Tibial nerve (tissue), 4 donors: Measurements from ENCODE around the gene PLPPR3. TPM values are rescaled to one million over a fixed set of nuclear protein-coding genes. Genes with fewer than 3 reads are reported as not detected.
"Not testable (repeated sequence)": the region's sequence is repeated elsewhere in the genome, so short reads cannot be mapped to it uniquely, and the experiment has no call there.

Experiments
- DNase-seq, 2 donors: peaks; one replicate each; pipeline ENCODE4 v3.0.0-alpha.2; 2019; ENCODE audit warnings: low spot score in 2 of 2
- H3K27ac ChIP-seq, 4 donors: fragments of 200-600 bp; sonication (generic) in 3 of 4; one replicate each; pipeline ENCODE4 v1.5.1; 2017 to 2019; ENCODE audit warnings: mild to moderate bottlenecking in 1 of 4
- H3K27me3 ChIP-seq, 2 donors: fragments of 200-600 bp; sonication (generic) in 1 of 2; one replicate each; pipeline versions ENCODE4 v1.5.1 to v1.6.0; 2017 to 2019
- H3K36me3 ChIP-seq, 3 donors: fragments of 200-600 bp; sonication (generic); one replicate each; pipeline ENCODE4 v1.5.1; 2018 to 2019
- H3K4me1 ChIP-seq, 4 donors: fragments of 200-600 bp; sonication (generic) in 3 of 4; one replicate each; pipeline ENCODE4 v1.5.1; 2017 to 2019
- H3K4me3 ChIP-seq, 4 donors: fragments of 200-600 bp; sonication (generic) in 3 of 4; one replicate each; pipeline ENCODE4 v1.5.1; 2017 to 2019; ENCODE audit warnings: mild to moderate bottlenecking in 1 of 4, moderate library complexity in 1 of 4
- H3K9me3 ChIP-seq, 4 donors: fragments of 200-600 bp; sonication (generic) in 3 of 4; one replicate each; pipeline ENCODE4 v1.5.1; 2017 to 2019
- CTCF ChIP-seq, 5 experiments: fragments of 200-600 bp in 3 of 5; fragments of 450-650 bp in 2 of 5; sonication (generic) in 3 of 5; IDR thresholded peaks; one replicate each; pipeline ENCODE4 v1.5.1; 2016 to 2019; ENCODE audit warnings: antibody characterized with exemption in 5 of 5, mild to moderate bottlenecking in 3 of 5, moderate library complexity in 2 of 5
- EP300 ChIP-seq, 2 donors: sonication (generic); formaldehyde crosslinking; IDR thresholded peaks; one replicate each; pipeline ENCODE4 v1.6.1; 2017; ENCODE audit warnings: antibody characterized with exemption in 2 of 2, mild to moderate bottlenecking in 1 of 2
- POLR2A ChIP-seq, 2 donors: fragments of 450-650 bp; IDR thresholded peaks; one replicate each; pipeline ENCODE4 v1.6.1; 2017; ENCODE audit warnings: antibody characterized with exemption in 2 of 2, mild to moderate bottlenecking in 2 of 2, moderate library complexity in 2 of 2
- WGBS, 2 donors: methylation state at CpG; one replicate each; pipeline ENCODE4 v1.1.5; 2018; 5-methylcytosine and 5-hydroxymethylcytosine counted together
- total RNA-seq, 4 donors: library from RNA; depleted of rRNA; stranded (reverse); fragments of >200 nt; gene quantifications; one replicate each; pipeline ENCODE4 v1.1.0, GENCODE V29; 2016

Gene PLPPR3
- total RNA-seq, 4 donors from 2014 or later, result not detected

- WGBS, 2 donors, result 24 to 48% methylated on average over 25 to 31 of the region's 67 CpGs
- H3K9me3 ChIP-seq, result no peaks in the 10 kb centered on the region
- no peak overlapping the region for H3K27ac ChIP-seq
- peaks cover 0 to 64% of the 10 kb centered on the region in 2 donors for H3K27me3 ChIP-seq
- no peak overlapping the region for H3K4me3 ChIP-seq
- H3K36me3 ChIP-seq, result no peaks in the 10 kb centered on the region
- peaks cover 0 to 38% (median 3%) of the 10 kb centered on the region in 4 donors for H3K4me1 ChIP-seq
- no peak for DNase-seq
- no peak for TF ChIP-seq EP300 (IDR thresholded peaks at IDR 0.05)
- TF ChIP-seq CTCF (IDR thresholded peaks at IDR 0.05), result no peak
- no peak for TF ChIP-seq POLR2A (IDR thresholded peaks at IDR 0.05)
Measured at GRCh38 chr19:853014-853585, 31.3 kb upstream of the PLPPR3 start.

GRCh38 chr19:852136-853013 lies 30.6 kb upstream of the PLPPR3 start, which contains the start of gene ELANE:
Gene ELANE (plus strand): TSS chr19:852303. CDS start chr19:852329, 26 bp downstream.
- Histone ChIP-seq H3K27ac (peak within 1 kb of the TSS in 2 of 4 donors; percentile 58 to 88), H3K36me3 (no peaks in the 10 kb centered on the region), H3K27me3 (peaks cover 0 to 71% of the 10 kb centered on the region in 2 donors), H3K4me1 (peaks cover 0 to 46% (median 3%) of the 10 kb centered on the region in 4 donors), H3K9me3 (no peaks in the 10 kb centered on the region), H3K4me3 (no peak within 1 kb of the TSS)
- TF ChIP-seq EP300 (IDR thresholded peaks at IDR 0.05), result no peak
- no peak for TF ChIP-seq CTCF (IDR thresholded peaks at IDR 0.05)
- TF ChIP-seq POLR2A (IDR thresholded peaks at IDR 0.05), result no peak
- no peak for DNase-seq
- WGBS, 2 donors, result 64 to 67% methylated on average over 25 to 46 of the region's 55 CpGs

GRCh38 chr19:850979-851335 lies 29.2 kb upstream of the PLPPR3 start:
- no peak for DNase-seq
- H3K4me1 ChIP-seq, result peaks cover 0 to 47% (median 3%) of the 10 kb centered on the region in 4 donors
- H3K36me3 ChIP-seq, result no peaks in the 10 kb centered on the region
- TF ChIP-seq POLR2A (IDR thresholded peaks at IDR 0.05), result no peak
- no peak for TF ChIP-seq EP300 (IDR thresholded peaks at IDR 0.05)
- no peak for TF ChIP-seq CTCF (IDR thresholded peaks at IDR 0.05)
- H3K27me3 ChIP-seq, result peaks cover 0 to 77% of the 10 kb centered on the region in 2 donors
- no peaks in the 10 kb centered on the region for H3K9me3 ChIP-seq
- H3K4me3 ChIP-seq, result peak overlapping the region in 1 of 4 donors; percentile 33
- WGBS, 2 donors, result 39 to 57% methylated on average over 9 to 12 of the region's 13 CpGs
- H3K27ac ChIP-seq, result peak overlapping the region; percentile 44 to 88 (median 66)

- peak; percentile 83 to 94 for DNase-seq
- peak overlapping the region; percentile 44 to 88 (median 66) for H3K27ac ChIP-seq
- H3K4me3 ChIP-seq, result peak overlapping the region in 1 of 4 donors; percentile 33
- WGBS, 2 donors, result 28 to 54% methylated on average over 9 to 16 of the region's 28 CpGs
- peak in 1 of 2 donors; percentile 93 for TF ChIP-seq EP300 (IDR thresholded peaks at IDR 0.05)
- no peak for TF ChIP-seq POLR2A (IDR thresholded peaks at IDR 0.05)
- TF ChIP-seq CTCF (IDR thresholded peaks at IDR 0.05), result no peak
- H3K36me3 ChIP-seq, result no peaks in the 10 kb centered on the region
- no peaks in the 10 kb centered on the region for H3K9me3 ChIP-seq
- H3K27me3 ChIP-seq, result peaks cover 0 to 77% of the 10 kb centered on the region in 2 donors
- H3K4me1 ChIP-seq, result peaks cover 0 to 47% (median 3%) of the 10 kb centered on the region in 4 donors
Measured at GRCh38 chr19:850221-850978, 28.6 kb upstream of the PLPPR3 start.

- Histone ChIP-seq H3K4me1 (peaks cover 0 to 47% (median 3%) of the 10 kb centered on the region in 4 donors), H3K27me3 (peaks cover 0 to 78% of the 10 kb centered on the region in 2 donors)
- 76 to 77% methylated on average over 8 of the region's 8 CpGs for WGBS, 2 donors
- not testable (repeated sequence) for H3K4me3 ChIP-seq, DNase-seq, H3K36me3 ChIP-seq, H3K27ac ChIP-seq, H3K9me3 ChIP-seq
Measured at GRCh38 chr19:849195-849594, 27.4 kb upstream of the PLPPR3 start.
